GM23338 (cell line): Measurements from ENCODE around the gene HARBI1. TPM values are rescaled to one million over a fixed set of nuclear protein-coding genes. Genes with fewer than 3 reads are reported as not detected.
A peak's percentile ranks its signal among the peaks of the same experiment; 100 is the strongest.

Experiments
- ATAC-seq: fragments of 200-7000 bp; cut with Tn5 transposase; 3 replicates; pipeline ENCODE4 v1.9.1; 2020
- DNase-seq: peaks from one replicate; pipeline ENCODE4 v3.0.0-alpha.2; 2015; ENCODE audit warnings: low spot score
- H2AFZ ChIP-seq: fragments of 200-600 bp; sonication (generic); 2 replicates; pipeline ENCODE4 v1.8.0; 2016; ENCODE audit warnings: antibody characterized with exemption, mild to moderate bottlenecking, moderate library complexity
- H3F3A ChIP-seq: fragments of 200-600 bp; sonication (generic); replicated peaks from 2 replicates; pipeline ENCODE4 v1.8.0; 2017; ENCODE audit warnings: antibody characterized with exemption, mixed run types, low read depth
- H3K27ac ChIP-seq: fragments of 200-600 bp; sonication (generic); 2 replicates; pipeline ENCODE4 v1.6.1; 2016; ENCODE audit warnings: low read depth
- H3K27me3 ChIP-seq: fragments of 200-600 bp; sonication (generic); 2 replicates; pipeline ENCODE4 v1.8.0; 2016; ENCODE audit warnings: mild to moderate bottlenecking, mixed run types, moderate library complexity; ENCODE audit not compliant: insufficient read depth
- H3K36me3 ChIP-seq: fragments of 200-600 bp; sonication (generic); 2 replicates; pipeline ENCODE4 v1.8.0; 2016; ENCODE audit warnings: mild to moderate bottlenecking; ENCODE audit not compliant: insufficient read depth
- H3K4me1 ChIP-seq: fragments of 200-600 bp; sonication (generic); 2 replicates; pipeline ENCODE4 v1.8.0; 2016; ENCODE audit warnings: mild to moderate bottlenecking, moderate library complexity; ENCODE audit not compliant: insufficient read depth
- H3K4me2 ChIP-seq: fragments of 200-600 bp; sonication (generic); 2 replicates; pipeline ENCODE4 v1.7.1; 2017; ENCODE audit warnings: mixed run types
- H3K4me3 ChIP-seq: fragments of 200-600 bp; sonication (generic); 2 replicates; pipeline ENCODE4 v1.6.1; 2016; ENCODE audit warnings: mixed run types
- H3K79me2 ChIP-seq: fragments of 200-600 bp; sonication (generic); replicated peaks from 2 replicates; pipeline ENCODE4 v1.8.0; 2017; ENCODE audit warnings: mild to moderate bottlenecking; ENCODE audit not compliant: insufficient read depth
- H3K9me2 ChIP-seq: fragments of 200-600 bp; sonication (generic); 2 replicates; pipeline ENCODE4 v1.8.0; 2017; ENCODE audit not compliant: insufficient read depth
- H4K20me1 ChIP-seq: fragments of 200-600 bp; sonication (generic); replicated peaks from 2 replicates; pipeline ENCODE4 v1.8.0; 2017; ENCODE audit warnings: mild to moderate bottlenecking; ENCODE audit not compliant: insufficient read depth
- H3K27ac Mint-ChIP-seq: 2 replicates; pipeline ENCODE4 v1.8.0; 2020; ENCODE audit warnings: inconsistent platforms, mild to moderate bottlenecking, moderate library complexity, mixed read lengths
- H3K27me3 Mint-ChIP-seq: 3 replicates; pipeline ENCODE4 v1.8.0; 2022; ENCODE audit warnings: low read depth, mild to moderate bottlenecking, moderate library complexity, mixed read lengths, inconsistent platforms; ENCODE audit not compliant: insufficient read depth, poor library complexity
- H3K36me3 Mint-ChIP-seq: 3 replicates; pipeline ENCODE4 v1.8.0; 2021; ENCODE audit warnings: low read depth, mild to moderate bottlenecking, inconsistent platforms, moderate library complexity, mixed read lengths
- H3K4me1 Mint-ChIP-seq: 3 replicates; pipeline ENCODE4 v1.8.0; 2020; ENCODE audit warnings: mild to moderate bottlenecking, inconsistent platforms, mixed read lengths
- H3K4me3 Mint-ChIP-seq: 3 replicates; pipeline ENCODE4 v1.8.0; 2021; ENCODE audit warnings: moderate library complexity, mild to moderate bottlenecking, inconsistent platforms, mixed read lengths
- H3K9me3 Mint-ChIP-seq: 3 replicates; pipeline ENCODE4 v1.8.0; 2020; ENCODE audit warnings: moderate library complexity, mild to moderate bottlenecking, inconsistent platforms, mixed read lengths
- CTCF ChIP-seq, 2 experiments: fragments of 200-600 bp in 1 of 2; sonication (generic) in 1 of 2; conservative IDR thresholded peaks; 2 replicates each; pipeline versions ENCODE4 v1.5.1 to v1.6.1; 2016 to 2017; ENCODE audit warnings: antibody characterized with exemption in 2 of 2, low read depth in 2 of 2, mild to moderate bottlenecking in 2 of 2, moderate library complexity in 1 of 2
- EZH2 ChIP-seq: fragments of 200-600 bp; sonication (generic); IDR thresholded peaks from one replicate; pipeline ENCODE4 v1.8.0; 2017; ENCODE audit warnings: antibody characterized with exemption, mild to moderate bottlenecking, low read depth; ENCODE audit not compliant: unreplicated experiment
- JUNB ChIP-seq: IDR thresholded peaks from one replicate; pipeline ENCODE4 v1.6.1; 2016; ENCODE audit warnings: antibody characterized with exemption; ENCODE audit not compliant: unreplicated experiment
- REST ChIP-seq: IDR thresholded peaks from one replicate; pipeline ENCODE4 v1.6.1; 2018; ENCODE audit warnings: antibody characterized with exemption; ENCODE audit not compliant: unreplicated experiment
- STAT1 ChIP-seq: IDR thresholded peaks from one replicate; pipeline ENCODE4 v1.6.1; 2016; ENCODE audit warnings: antibody characterized with exemption; ENCODE audit not compliant: unreplicated experiment
- polyA plus RNA-seq: library from polyadenylated mRNA; unstranded; fragments of >200 nt; fragmentation: Nextera tagmentation; extraction: Ambion mirVana; gene quantifications from 2 replicates; pipeline ENCODE4 v1.2.1, GENCODE V29; 2016
- total RNA-seq: library from RNA; depleted of rRNA; stranded (reverse); fragments of >200 nt; shearing (Covaris generic); gene quantifications from 2 replicates; pipeline ENCODE4 v1.2.3, GENCODE V29; 2014

The HARBI1 gene
- total and polyA plus RNA-seq, 2 experiments from 2014 or later, result 4.2 to 6.5 TPM

- H3K4me1 Mint-ChIP-seq, result no peaks in the 10 kb centered on the region
- Histone ChIP-seq H3K9me2 (0 out of 2 replicates have a peak, but pooled peaks cover 7% of the 10 kb centered on the region), H3K27ac (0 out of 2 replicates have a peak overlapping the region, but pooled peaks have one; percentile 30), H2AFZ (no peak overlapping the region), H3K36me3 (peaks cover 5% of the 10 kb centered on the region), H4K20me1 (peaks cover 9% of the 10 kb centered on the region; the same call in 1 of the 2 replicates), H3K4me1 (no peaks in the 10 kb centered on the region), H3K79me2 (0 out of 2 replicates have a peak, but pooled peaks cover 4% of the 10 kb centered on the region), H3K27me3 (no peaks in the 10 kb centered on the region), H3F3A (no peaks in the 10 kb centered on the region), H3K4me3 (no peak overlapping the region), H3K4me2 (no peak overlapping the region)
- H3K9me3 Mint-ChIP-seq, result no peaks in the 10 kb centered on the region; the same call in 2 of the 3 replicates
- DNase-seq, result no peak
- H3K27me3 Mint-ChIP-seq, result peaks cover 2% of the 10 kb centered on the region
- TF ChIP-seq EZH2, result no peak
- H3K36me3 Mint-ChIP-seq, result peaks cover 36% of the 10 kb centered on the region; the same call in 2 of the 3 replicates
- H3K27ac Mint-ChIP-seq, result no peak overlapping the region
- H3K4me3 Mint-ChIP-seq, result no peak overlapping the region
- no peak for ATAC-seq
Measured at GRCh38 chr11:46642627-46643335, 25.8 kb upstream of the HARBI1 start.

- H3K27me3 Mint-ChIP-seq, result peaks cover 2% of the 10 kb centered on the region
- ATAC-seq, result no peak
Measured at GRCh38 chr11:46641639-46642038, 24.6 kb upstream of the HARBI1 start.

More at GRCh38 chr11:46641639-46642038, 24.6 kb upstream of the HARBI1 start:
- no peak overlapping the region for H3K4me3 Mint-ChIP-seq
- no peak overlapping the region for H2AFZ ChIP-seq
- no peaks in the 10 kb centered on the region for H3K27me3 ChIP-seq
- no peaks in the 10 kb centered on the region for H3K4me1 Mint-ChIP-seq
- H3K79me2 ChIP-seq, result 0 out of 2 replicates have a peak, but pooled peaks cover 4% of the 10 kb centered on the region
- H3K9me3 Mint-ChIP-seq, result no peaks in the 10 kb centered on the region; the same call in 2 of the 3 replicates
- H3K36me3 Mint-ChIP-seq, result peaks cover 32% of the 10 kb centered on the region; the same call in 2 of the 3 replicates
- H4K20me1 ChIP-seq, result peaks cover 9% of the 10 kb centered on the region; the same call in 1 of the 2 replicates
- H3K27ac Mint-ChIP-seq, result no peak overlapping the region
- TF ChIP-seq REST (no peak), CTCF (conservative IDR thresholded peaks at IDR 0.05; ENCODE audit: low read depth in 2 of 2) (no peak), STAT1 (no peak), JUNB (no peak)
- 0 out of 2 replicates have a peak, but pooled peaks cover 7% of the 10 kb centered on the region for H3K9me2 ChIP-seq
- DNase-seq, result no peak
- no peak overlapping the region for H3K4me2 ChIP-seq
- peaks cover 5% of the 10 kb centered on the region for H3K36me3 ChIP-seq
- no peaks in the 10 kb centered on the region for H3K4me1 ChIP-seq
- no peak overlapping the region for H3K4me3 ChIP-seq
- H3F3A ChIP-seq, result no peaks in the 10 kb centered on the region
- no peak overlapping the region for H3K27ac ChIP-seq
